Keratinocyte (primary cell): ENCODE results near the gene RNF141. TPM values are rescaled to one million over a fixed set of nuclear protein-coding genes. Genes with fewer than 3 reads are reported as not detected.

Experiments used
- DNase-seq: peaks from one replicate; pipeline ENCODE4 v3.0.0-alpha.2; 2011; ENCODE audit warnings: low read depth, missing footprints, low spot score
- FAIRE-seq: peaks from 2 replicates; lab custom pipeline; 2011; peaks lifted over from hg19 to GRCh38; lab: Jason Lieb, UNC
- H2AFZ ChIP-seq: 2 replicates; pipeline ENCODE4 v1.6.0; 2012; ENCODE audit warnings: low read length, control low read depth, inconsistent platforms; ENCODE audit not compliant: control insufficient read depth
- H3K27ac ChIP-seq: 2 replicates; pipeline ENCODE4 v1.5.1; 2011; ENCODE audit warnings: low read length; ENCODE audit not compliant: control insufficient read depth, insufficient read depth
- H3K27me3 ChIP-seq: 3 replicates; pipeline ENCODE4 v1.6.0; 2011; ENCODE audit warnings: low read length; ENCODE audit not compliant: control insufficient read depth, insufficient read depth; ENCODE audit errors: extremely low read depth
- H3K36me3 ChIP-seq, 2 experiments: 2 replicates in 1 of 2; 3 replicates in 1 of 2; pipeline ENCODE4 v1.5.1; 2011; ENCODE audit warnings: low read length in 2 of 2, mild to moderate bottlenecking in 1 of 2; ENCODE audit not compliant: control insufficient read depth in 2 of 2, insufficient read depth in 2 of 2; ENCODE audit errors: extremely low read depth in 1 of 2
- H3K4me1 ChIP-seq: 3 replicates; pipeline ENCODE4 v1.5.1; 2011; ENCODE audit warnings: low read length; ENCODE audit not compliant: control insufficient read depth, insufficient read depth; ENCODE audit errors: extremely low read depth
- H3K4me2 ChIP-seq: 3 replicates; pipeline ENCODE4 v1.6.0; 2011; ENCODE audit warnings: low read depth, low read length; ENCODE audit not compliant: control insufficient read depth, insufficient read depth; ENCODE audit errors: extremely low read depth
- H3K4me3 ChIP-seq, 3 experiments: fragments of 200-600 bp in 1 of 3; sonication (generic) in 1 of 3; 2 replicates in 2 of 3; 3 replicates in 1 of 3; pipeline ENCODE4 v1.5.1; 2011 to 2016; ENCODE audit warnings: low read length in 3 of 3, mild to moderate bottlenecking in 3 of 3, control low read depth in 2 of 3, inconsistent platforms in 1 of 3, low read depth in 1 of 3, mixed read lengths in 1 of 3, mixed run types in 1 of 3, moderate library complexity in 1 of 3; ENCODE audit not compliant: control insufficient read depth in 2 of 3, insufficient read depth in 2 of 3; ENCODE audit errors: extremely low read depth in 1 of 3
- H3K79me2 ChIP-seq: 2 replicates; pipeline ENCODE4 v1.6.0; 2012; ENCODE audit warnings: low read length; ENCODE audit not compliant: control insufficient read depth, insufficient read depth
- H3K9ac ChIP-seq: 3 replicates; pipeline ENCODE4 v1.6.0; 2011; ENCODE audit warnings: low read length; ENCODE audit not compliant: control insufficient read depth, insufficient read depth; ENCODE audit errors: extremely low read depth
- H3K9me1 ChIP-seq: 3 replicates; pipeline ENCODE4 v1.6.0; 2011; ENCODE audit warnings: low read length; ENCODE audit not compliant: control insufficient read depth, insufficient read depth; ENCODE audit errors: extremely low read depth
- H3K9me3 ChIP-seq: 2 replicates; pipeline ENCODE4 v1.5.1; 2012; ENCODE audit warnings: low read depth, low read length; ENCODE audit not compliant: control insufficient read depth
- H4K20me1 ChIP-seq: 3 replicates; pipeline ENCODE4 v1.6.0; 2011; ENCODE audit warnings: low read length; ENCODE audit not compliant: control insufficient read depth, insufficient read depth; ENCODE audit errors: extremely low read depth
- EZH2 ChIP-seq: IDR thresholded peaks from one replicate; pipeline ENCODE4 v1.6.1; 2012; ENCODE audit warnings: inconsistent platforms, mild to moderate bottlenecking, low read length, moderate library complexity
- dilution Hi-C: fragments of 300-500 bp; cut with MboI; formaldehyde crosslinking; loops from one replicate; pipeline ENCODE4 v1.7.0; 2020; ENCODE audit warnings: low sequenced_read_pairs; ENCODE audit not compliant: extremely low pct_ligation_motif_present
- polyA plus RNA-seq, 5 experiments: library from polyadenylated mRNA; depleted of rRNA in 3 of 5; stranded (reverse) in 3 of 5; stranded (forward) in 1 of 5; unstranded in 1 of 5; fragments of >200 nt; gene quantifications; 1 replicate in 1 of 5; 2 replicates in 3 of 5; 3 replicates in 1 of 5; pipeline versions ENCODE4 v1.2.1 to v1.2.3, GENCODE V29; 2011 to 2012; ENCODE audit warnings: missing spikeins in 2 of 5, low read depth in 1 of 5, low replicate concordance in 1 of 5
- TF ChIP-seq, protein P1 (sequence below), 3 experiments: IDR thresholded peaks in 1 of 3; conservative IDR thresholded peaks in 1 of 3; optimal IDR thresholded peaks in 1 of 3; 2 replicates in 2 of 3; 3 replicates in 1 of 3; pipeline versions ENCODE3 to v1.5.1; 2011; ENCODE audit warnings: low read length in 3 of 3, mild to moderate bottlenecking in 3 of 3, moderate library complexity in 2 of 3, control low read depth in 1 of 3, inconsistent platforms in 1 of 3; ENCODE audit not compliant: insufficient read depth in 2 of 3; ENCODE audit errors: extremely low read depth in 1 of 3

RNF141 gene
- polyA plus RNA-seq, 1 donor (not counting 4 experiments of a cell fraction or from before 2014, with no cell fraction given) = 59.1 TPM

DNA sequence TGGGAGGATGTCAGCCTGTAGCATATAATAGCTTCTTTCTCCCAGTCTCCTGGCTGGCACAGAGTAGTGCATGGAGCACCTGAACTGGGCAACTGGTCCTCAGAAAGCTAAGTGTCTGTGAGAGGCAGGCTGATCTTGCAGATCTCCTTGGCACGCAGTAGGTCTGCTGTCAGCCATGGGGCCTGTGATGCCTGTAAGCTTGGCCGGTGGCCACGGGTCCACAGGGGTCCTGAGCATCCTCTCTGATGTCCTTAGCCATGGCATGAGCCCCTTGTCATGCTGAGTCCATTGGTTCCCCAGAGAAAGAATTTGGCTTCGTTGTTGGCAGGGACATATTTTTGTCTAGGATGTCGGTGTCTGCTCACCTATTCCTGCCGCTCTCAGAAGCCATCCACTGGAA is 61.0 kb downstream of the RNF141 start:
- H3K4me3 ChIP-seq = no peak overlapping the region
- FAIRE-seq (no peak), DNase-seq (no peak)
- H4K20me1 ChIP-seq = no peaks in the 10 kb centered on the region
- no peak overlapping the region for H3K9ac ChIP-seq
- H3K27me3 ChIP-seq = no peaks in the 10 kb centered on the region
- no peak overlapping the region for H3K27ac ChIP-seq
- no peaks in the 10 kb centered on the region for H3K9me3 ChIP-seq
- H3K79me2 ChIP-seq = peaks cover 2% of the 10 kb centered on the region
- TF ChIP-seq EZH2 = no peak
- TF ChIP-seq, protein P1, sequence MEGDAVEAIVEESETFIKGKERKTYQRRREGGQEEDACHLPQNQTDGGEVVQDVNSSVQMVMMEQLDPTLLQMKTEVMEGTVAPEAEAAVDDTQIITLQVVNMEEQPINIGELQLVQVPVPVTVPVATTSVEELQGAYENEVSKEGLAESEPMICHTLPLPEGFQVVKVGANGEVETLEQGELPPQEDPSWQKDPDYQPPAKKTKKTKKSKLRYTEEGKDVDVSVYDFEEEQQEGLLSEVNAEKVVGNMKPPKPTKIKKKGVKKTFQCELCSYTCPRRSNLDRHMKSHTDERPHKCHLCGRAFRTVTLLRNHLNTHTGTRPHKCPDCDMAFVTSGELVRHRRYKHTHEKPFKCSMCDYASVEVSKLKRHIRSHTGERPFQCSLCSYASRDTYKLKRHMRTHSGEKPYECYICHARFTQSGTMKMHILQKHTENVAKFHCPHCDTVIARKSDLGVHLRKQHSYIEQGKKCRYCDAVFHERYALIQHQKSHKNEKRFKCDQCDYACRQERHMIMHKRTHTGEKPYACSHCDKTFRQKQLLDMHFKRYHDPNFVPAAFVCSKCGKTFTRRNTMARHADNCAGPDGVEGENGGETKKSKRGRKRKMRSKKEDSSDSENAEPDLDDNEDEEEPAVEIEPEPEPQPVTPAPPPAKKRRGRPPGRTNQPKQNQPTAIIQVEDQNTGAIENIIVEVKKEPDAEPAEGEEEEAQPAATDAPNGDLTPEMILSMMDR (optimal IDR thresholded peaks at IDR 0.05 in 1 of 3, IDR thresholded peaks at IDR 0.05 in 1 of 3, conservative IDR thresholded peaks at IDR 0.05 in 1 of 3; ENCODE audit: extremely low read depth in 1 of 3, insufficient read depth in 2 of 3, low read length in 3 of 3) = no peak
- H2AFZ ChIP-seq = no peak overlapping the region
- no peaks in the 10 kb centered on the region for H3K4me1 ChIP-seq
- dilution Hi-C loops = no loop called here
- peaks cover 12 to 16% of the 10 kb centered on the region in 2 experiments for H3K36me3 ChIP-seq
- no peak overlapping the region for H3K4me2 ChIP-seq
- no peaks in the 10 kb centered on the region for H3K9me1 ChIP-seq

DNA sequence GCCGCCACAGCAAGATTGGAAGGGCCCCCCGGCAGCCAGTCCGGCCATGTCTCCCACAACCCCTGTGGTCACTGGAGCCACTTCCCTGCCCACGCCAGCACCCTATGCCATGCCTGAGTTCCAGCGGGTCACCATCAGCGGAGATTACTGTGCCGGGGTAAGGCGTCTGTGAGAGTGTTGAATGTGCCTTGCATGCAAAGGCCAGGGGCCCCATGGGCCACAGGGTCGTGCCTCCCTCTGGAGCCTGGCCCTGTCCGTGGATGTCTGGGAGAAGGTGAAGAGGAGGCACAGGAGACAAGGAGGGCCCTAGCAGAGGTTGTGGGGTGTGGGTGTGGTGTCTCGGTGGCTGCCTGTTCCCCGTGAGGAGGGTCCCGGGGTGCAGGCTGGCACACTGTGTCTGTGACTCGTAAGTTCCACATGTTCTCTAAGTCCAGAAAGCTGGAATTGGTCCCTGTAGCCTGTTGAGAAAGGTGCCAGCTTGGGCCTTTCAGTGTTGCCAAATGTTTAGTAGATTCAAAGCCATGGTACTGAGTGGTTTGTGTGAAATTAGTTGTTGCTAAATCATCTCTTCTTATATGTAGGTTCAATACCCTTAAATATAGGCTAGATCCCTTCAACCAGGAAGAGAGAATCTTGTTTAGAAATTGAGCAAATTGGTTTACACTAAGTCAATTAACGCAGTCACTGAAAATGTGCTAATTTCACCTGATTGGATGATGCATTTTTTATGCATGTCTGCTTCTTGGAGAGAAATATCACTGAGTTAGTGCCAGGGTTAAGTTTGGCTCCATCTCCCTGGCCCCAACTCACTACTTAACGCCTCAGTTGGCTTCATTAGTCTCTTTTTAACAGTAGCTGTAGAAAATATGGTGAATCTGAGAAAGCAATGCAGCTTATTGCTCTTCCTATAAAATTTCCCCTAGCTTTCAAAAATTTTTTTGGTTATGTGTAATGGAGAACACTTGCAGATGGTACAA is 62.1 kb downstream of the RNF141 start:
- Histone ChIP-seq H3K9ac (no peak overlapping the region), H3K9me3 (no peaks in the 10 kb centered on the region), H4K20me1 (no peaks in the 10 kb centered on the region), H3K27me3 (no peaks in the 10 kb centered on the region), H3K4me3 (no peak overlapping the region), H3K9me1 (no peaks in the 10 kb centered on the region), H3K4me1 (no peaks in the 10 kb centered on the region), H3K79me2 (peaks cover 2% of the 10 kb centered on the region), H3K36me3 (peaks cover 12 to 13% of the 10 kb centered on the region in 2 experiments), H2AFZ (no peak overlapping the region), H3K27ac (no peak overlapping the region), H3K4me2 (no peak overlapping the region)
- DNase-seq = no peak
- no peak for FAIRE-seq
- dilution Hi-C loops = no loop called here
- TF ChIP-seq, protein P1 (optimal IDR thresholded peaks at IDR 0.05 in 1 of 3, IDR thresholded peaks at IDR 0.05 in 1 of 3, conservative IDR thresholded peaks at IDR 0.05 in 1 of 3; ENCODE audit: extremely low read depth in 1 of 3, insufficient read depth in 2 of 3, low read length in 3 of 3) = no peak
- no peak for TF ChIP-seq EZH2
